ENCODE data around the gene LGR4.

Gene LGR4

DNA sequence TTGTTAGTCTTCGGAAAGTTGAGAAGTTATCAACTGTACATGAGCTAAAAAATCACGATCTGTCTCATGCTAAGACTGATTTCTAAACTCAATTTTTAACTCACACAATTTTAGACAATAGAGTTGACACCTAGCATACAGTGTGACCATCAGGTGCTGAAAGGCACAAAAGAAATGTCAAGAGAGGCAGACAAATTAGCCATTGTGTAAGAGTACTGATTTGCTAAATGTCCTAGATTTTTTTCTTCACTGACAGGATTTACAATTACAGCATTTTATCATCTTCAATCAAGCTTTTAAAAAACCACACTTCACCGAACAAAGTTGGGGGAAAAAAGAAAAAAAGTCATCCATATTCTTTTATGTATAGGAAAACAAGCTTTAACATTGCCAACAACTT, 7.0 kb downstream of the LGR4 start:
- Histone ChIP-seq H3K27me3 (ENCODE audit: control insufficient read depth, insufficient read depth, low read length) (no peaks in the 10 kb centered on the region), H3K36me3 (ENCODE audit: control insufficient read depth, insufficient read depth, low read length) (no peaks in the 10 kb centered on the region), H3K4me1 (ENCODE audit: control insufficient read depth, insufficient read depth, low read length) (peaks cover 26% of the 10 kb centered on the region), H3K4me3 (ENCODE audit: low read length) (no peak overlapping the region), H3K9ac (ENCODE audit: low read length) (no peak overlapping the region), H3K27ac (ENCODE audit: low read depth, low read length) (peak overlapping the region; percentile 21)

DNA sequence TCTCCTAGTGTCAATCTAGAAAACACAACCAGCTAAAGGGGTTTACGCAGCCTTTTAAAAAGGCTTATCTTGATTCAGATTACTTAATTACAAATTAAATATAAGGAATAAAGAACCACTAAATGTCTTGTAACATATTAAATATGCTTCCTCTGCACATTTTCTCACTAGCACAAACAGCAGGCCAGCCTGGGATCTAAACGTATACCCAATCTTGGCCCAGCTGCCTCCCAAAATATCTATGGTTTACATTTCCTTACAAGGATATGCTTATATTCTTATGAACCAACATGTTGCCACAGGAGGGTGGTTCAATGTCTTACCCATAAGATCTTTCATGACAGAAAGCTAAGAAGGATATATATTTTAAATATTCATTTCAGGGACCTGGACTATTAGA, 7.7 kb downstream of the LGR4 start:
- no peak overlapping the region for H3K4me3 ChIP-seq (ENCODE audit: low read length)
- peaks cover 24% of the 10 kb centered on the region for H3K4me1 ChIP-seq (ENCODE audit: control insufficient read depth, insufficient read depth, low read length)
- no peaks in the 10 kb centered on the region for H3K27me3 ChIP-seq (ENCODE audit: control insufficient read depth, insufficient read depth, low read length)
- no peaks in the 10 kb centered on the region for H3K36me3 ChIP-seq (ENCODE audit: control insufficient read depth, insufficient read depth, low read length)
- H3K9ac ChIP-seq (ENCODE audit: low read length) = no peak overlapping the region
- H3K27ac ChIP-seq (ENCODE audit: low read depth, low read length) = peak overlapping the region; percentile 21

DNA sequence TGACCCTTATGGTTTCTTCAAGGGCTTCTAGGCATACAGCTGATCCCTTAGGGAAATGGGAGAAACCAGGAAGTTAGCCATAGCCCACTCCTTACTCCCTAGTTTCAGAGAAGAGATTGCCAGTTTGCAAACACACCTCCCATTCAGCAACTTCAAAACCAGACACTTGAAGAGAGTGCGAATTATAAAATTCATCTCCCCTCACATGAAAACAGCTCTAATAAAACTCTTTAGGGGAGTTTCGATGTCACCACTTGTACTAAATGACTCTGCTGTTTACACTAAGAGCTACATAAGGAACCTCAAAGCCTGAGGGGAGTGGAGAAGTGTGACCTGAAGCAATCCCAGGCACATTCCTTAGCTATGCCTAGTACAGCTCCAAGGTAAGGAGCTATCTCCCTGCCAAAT, 8.3 kb downstream of the LGR4 start:
- no peak overlapping the region for H3K9ac ChIP-seq (ENCODE audit: low read length)
- H3K27ac ChIP-seq (ENCODE audit: low read depth, low read length) = peak overlapping the region; percentile 61
- H3K36me3 ChIP-seq (ENCODE audit: control insufficient read depth, insufficient read depth, low read length) = no peaks in the 10 kb centered on the region
- peaks cover 24% of the 10 kb centered on the region for H3K4me1 ChIP-seq (ENCODE audit: control insufficient read depth, insufficient read depth, low read length)
- no peaks in the 10 kb centered on the region for H3K27me3 ChIP-seq (ENCODE audit: control insufficient read depth, insufficient read depth, low read length)
- H3K4me3 ChIP-seq (ENCODE audit: low read length) = no peak overlapping the region

DNA sequence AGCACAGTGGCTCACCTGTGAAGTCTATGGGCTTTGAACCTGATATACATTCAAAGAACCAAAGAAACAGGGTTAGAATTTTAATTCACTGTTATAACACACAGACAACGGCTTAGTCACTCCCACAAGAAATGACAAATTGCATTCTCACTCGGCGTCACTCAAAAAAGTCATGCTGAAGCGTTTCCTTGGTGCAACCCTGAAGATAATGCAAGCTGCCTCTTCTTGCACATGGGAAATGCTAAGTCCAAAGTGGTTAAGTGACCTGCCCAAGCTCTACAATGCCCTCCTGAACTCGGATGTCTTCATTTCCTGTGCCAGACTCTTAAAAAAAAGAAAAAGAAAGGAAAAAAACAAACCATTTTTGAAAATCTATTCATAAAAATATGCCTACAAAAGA, 10.0 kb downstream of the LGR4 start:
- Histone ChIP-seq H3K9ac (ENCODE audit: low read length) (no peak overlapping the region), H3K27ac (ENCODE audit: low read depth, low read length) (no peak overlapping the region), H3K27me3 (ENCODE audit: control insufficient read depth, insufficient read depth, low read length) (no peaks in the 10 kb centered on the region), H3K4me3 (ENCODE audit: low read length) (no peak overlapping the region), H3K36me3 (ENCODE audit: control insufficient read depth, insufficient read depth, low read length) (no peaks in the 10 kb centered on the region), H3K4me1 (ENCODE audit: control insufficient read depth, insufficient read depth, low read length) (peaks cover 24% of the 10 kb centered on the region)

DNA sequence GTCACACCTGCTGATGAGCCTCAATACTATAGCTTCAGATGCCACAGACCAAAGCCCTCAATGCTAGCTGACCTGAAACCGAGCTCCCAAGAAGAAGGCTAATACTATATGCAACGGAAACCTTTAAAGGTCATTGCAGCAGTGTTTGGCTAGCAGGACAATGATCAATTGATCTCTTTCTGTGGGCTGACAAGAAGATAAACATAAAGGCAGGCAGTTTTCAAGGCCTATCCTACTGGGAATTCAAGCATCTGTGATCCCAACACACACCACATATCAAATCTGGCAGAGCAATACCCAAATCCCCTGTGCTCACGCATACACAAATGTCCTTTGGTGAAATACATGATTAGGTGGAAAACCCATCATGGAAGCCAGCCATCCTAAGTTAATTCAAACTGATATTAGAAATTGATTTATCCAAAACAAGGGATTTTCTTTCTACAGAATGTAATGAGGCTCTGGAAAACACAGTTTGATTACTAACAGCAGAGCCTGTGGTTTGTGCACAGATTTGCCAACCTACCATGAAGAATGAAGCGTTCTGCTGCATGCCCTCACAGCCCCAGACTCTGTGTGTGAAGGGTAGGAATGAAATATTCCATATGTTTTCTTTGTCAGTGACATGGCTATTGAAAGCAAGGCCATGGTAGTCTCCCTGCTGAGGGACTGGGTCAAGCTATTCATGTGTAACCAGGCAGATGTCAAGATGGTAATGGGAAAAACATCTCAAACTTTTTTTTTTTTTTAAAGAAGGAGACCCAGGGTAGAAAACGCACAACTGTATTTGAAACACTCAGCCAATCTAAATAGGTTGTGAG, 12.2 kb downstream of the LGR4 start:
- Histone ChIP-seq H3K27me3 (ENCODE audit: control insufficient read depth, insufficient read depth, low read length) (no peaks in the 10 kb centered on the region), H3K9ac (ENCODE audit: low read length) (no peak overlapping the region), H3K27ac (ENCODE audit: low read depth, low read length) (no peak overlapping the region), H3K4me3 (ENCODE audit: low read length) (no peak overlapping the region), H3K36me3 (ENCODE audit: control insufficient read depth, insufficient read depth, low read length) (no peaks in the 10 kb centered on the region), H3K4me1 (ENCODE audit: control insufficient read depth, insufficient read depth, low read length) (peaks cover 13% of the 10 kb centered on the region)

DNA sequence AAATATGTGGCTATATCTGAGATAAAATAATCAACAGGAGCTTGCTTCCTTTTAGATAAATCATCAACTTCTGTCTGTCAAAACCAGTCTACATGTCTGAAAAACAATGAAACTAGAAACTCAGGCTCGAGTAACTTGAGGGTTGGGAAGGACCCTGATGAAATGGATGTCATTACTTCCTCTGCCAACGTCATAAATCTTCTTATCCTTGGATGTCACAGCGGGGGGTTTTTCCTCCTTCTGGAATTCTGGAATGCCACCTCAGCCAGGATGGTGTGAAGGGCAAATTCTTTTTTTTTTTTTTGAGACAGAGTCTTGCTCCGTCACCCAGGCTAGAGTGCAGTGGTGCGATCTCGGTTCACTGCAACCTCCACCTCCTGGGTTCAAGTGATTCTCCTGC, 13.4 kb downstream of the LGR4 start:
- Histone ChIP-seq H3K27ac (ENCODE audit: low read depth, low read length) (no peak overlapping the region), H3K4me1 (ENCODE audit: control insufficient read depth, insufficient read depth, low read length) (peaks cover 9% of the 10 kb centered on the region), H3K36me3 (ENCODE audit: control insufficient read depth, insufficient read depth, low read length) (no peaks in the 10 kb centered on the region), H3K9ac (ENCODE audit: low read length) (no peak overlapping the region), H3K4me3 (ENCODE audit: low read length) (no peak overlapping the region), H3K27me3 (ENCODE audit: control insufficient read depth, insufficient read depth, low read length) (no peaks in the 10 kb centered on the region)

DNA sequence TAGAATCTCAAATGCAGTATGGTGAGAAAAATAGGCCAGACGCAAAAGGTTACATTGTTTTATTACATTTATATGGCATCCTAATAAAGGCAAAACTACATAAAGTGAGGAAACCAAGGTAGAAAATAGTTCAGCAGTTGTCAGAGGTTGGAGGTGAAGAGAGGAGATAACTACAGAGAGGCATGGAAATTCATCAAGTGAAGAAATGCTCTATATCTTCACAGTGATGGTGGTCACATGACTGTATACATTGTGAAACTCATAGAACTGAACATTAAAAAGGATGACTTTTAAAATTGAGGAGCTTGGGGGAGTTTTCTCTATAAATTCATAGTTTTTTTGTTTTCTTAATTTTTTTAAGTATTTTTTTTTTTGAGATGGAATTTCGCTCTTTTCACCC, 14.4 kb downstream of the LGR4 start:
- no peak overlapping the region for H3K9ac ChIP-seq (ENCODE audit: low read length)
- H3K27ac ChIP-seq (ENCODE audit: low read depth, low read length) = no peak overlapping the region
- no peak overlapping the region for H3K4me3 ChIP-seq (ENCODE audit: low read length)
- no peaks in the 10 kb centered on the region for H3K36me3 ChIP-seq (ENCODE audit: control insufficient read depth, insufficient read depth, low read length)
- H3K27me3 ChIP-seq (ENCODE audit: control insufficient read depth, insufficient read depth, low read length) = no peaks in the 10 kb centered on the region
- H3K4me1 ChIP-seq (ENCODE audit: control insufficient read depth, insufficient read depth, low read length) = peaks cover 3% of the 10 kb centered on the region

DNA sequence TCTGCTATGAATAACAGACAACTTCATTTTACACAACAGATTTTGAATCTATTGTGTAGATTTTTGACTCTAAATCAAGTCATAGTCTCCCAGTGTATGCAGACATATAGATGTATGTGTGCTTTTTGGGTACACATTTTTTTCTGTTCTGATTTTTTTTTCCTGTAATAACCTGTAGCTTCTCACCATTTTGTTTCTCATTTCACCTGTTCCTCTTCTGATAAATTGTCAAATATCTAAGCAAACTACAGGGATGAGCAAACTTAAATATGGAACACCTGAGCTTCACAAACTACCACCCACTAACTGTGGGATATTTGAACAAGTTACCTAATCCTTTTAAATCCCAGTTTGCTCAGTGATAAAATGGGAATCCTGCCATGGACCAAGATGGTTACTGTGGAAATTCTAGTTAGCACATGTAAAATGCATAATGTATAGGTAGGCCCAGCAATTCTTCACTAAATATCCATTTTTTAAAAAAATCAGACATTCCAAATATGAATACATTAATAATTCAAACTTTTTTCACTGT, 15.7 kb downstream of the LGR4 start:
- H3K4me3 ChIP-seq (ENCODE audit: low read length) = no peak overlapping the region
- H3K27ac ChIP-seq (ENCODE audit: low read depth, low read length) = no peak overlapping the region
- no peaks in the 10 kb centered on the region for H3K27me3 ChIP-seq (ENCODE audit: control insufficient read depth, insufficient read depth, low read length)
- H3K36me3 ChIP-seq (ENCODE audit: control insufficient read depth, insufficient read depth, low read length) = no peaks in the 10 kb centered on the region
- no peak overlapping the region for H3K9ac ChIP-seq (ENCODE audit: low read length)
- peaks cover 3% of the 10 kb centered on the region for H3K4me1 ChIP-seq (ENCODE audit: control insufficient read depth, insufficient read depth, low read length)

DNA sequence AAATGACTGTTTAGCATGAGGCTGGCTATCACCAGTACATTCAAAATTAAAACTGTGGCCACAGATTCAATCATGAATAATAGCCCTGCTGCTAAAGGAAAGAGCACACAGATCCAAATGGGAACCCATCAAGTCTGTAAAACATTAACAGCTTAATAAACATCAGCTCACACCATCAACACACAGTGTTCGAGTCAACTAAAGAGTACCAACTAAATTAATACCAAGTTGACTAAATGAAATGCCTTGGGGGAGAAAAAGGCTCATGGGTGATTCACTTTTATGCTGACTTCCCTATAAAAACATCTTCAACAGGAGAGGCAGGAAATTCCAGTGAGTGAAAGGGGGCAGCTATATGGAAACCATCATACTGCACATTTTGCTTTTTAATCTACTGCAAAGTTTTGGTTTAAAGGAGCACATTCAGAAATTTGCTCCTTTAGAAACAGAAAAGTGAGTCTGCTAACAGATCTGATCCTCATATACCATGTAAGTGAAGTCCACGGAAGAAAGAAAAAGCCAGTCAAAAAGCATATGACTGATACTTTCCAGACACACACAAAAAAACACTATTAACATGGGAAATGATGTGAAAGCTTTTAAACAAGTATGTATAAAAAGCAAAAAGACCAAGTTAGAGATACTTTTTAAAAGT, 16.3 kb downstream of the LGR4 start:
- no peaks in the 10 kb centered on the region for H3K27me3 ChIP-seq (ENCODE audit: control insufficient read depth, insufficient read depth, low read length)
- H3K4me1 ChIP-seq (ENCODE audit: control insufficient read depth, insufficient read depth, low read length) = peaks cover 3% of the 10 kb centered on the region
- H3K9ac ChIP-seq (ENCODE audit: low read length) = no peak overlapping the region
- no peak overlapping the region for H3K27ac ChIP-seq (ENCODE audit: low read depth, low read length)
- H3K4me3 ChIP-seq (ENCODE audit: low read length) = no peak overlapping the region
- no peaks in the 10 kb centered on the region for H3K36me3 ChIP-seq (ENCODE audit: control insufficient read depth, insufficient read depth, low read length)

DNA sequence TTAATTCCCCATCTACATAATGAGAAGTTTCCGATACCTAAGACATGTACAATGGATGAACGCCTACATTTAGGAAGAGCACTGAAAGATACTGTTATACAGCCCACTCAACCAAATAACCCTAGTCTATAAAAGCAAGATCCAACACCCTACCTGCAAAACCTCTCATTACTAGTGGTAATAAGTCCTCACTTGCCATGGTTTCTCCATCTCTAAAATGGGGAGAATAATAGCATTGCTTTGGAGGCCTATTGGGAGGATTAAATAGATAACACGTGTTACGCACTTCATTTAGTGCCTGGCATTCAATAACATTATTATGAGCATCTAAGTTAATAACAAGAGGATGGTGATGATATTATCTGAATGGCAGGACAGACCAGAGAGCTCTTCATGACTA, 16.9 kb downstream of the LGR4 start:
- Histone ChIP-seq H3K4me1 (ENCODE audit: control insufficient read depth, insufficient read depth, low read length) (peaks cover 3% of the 10 kb centered on the region), H3K27ac (ENCODE audit: low read depth, low read length) (no peak overlapping the region), H3K4me3 (ENCODE audit: low read length) (no peak overlapping the region)

DNA sequence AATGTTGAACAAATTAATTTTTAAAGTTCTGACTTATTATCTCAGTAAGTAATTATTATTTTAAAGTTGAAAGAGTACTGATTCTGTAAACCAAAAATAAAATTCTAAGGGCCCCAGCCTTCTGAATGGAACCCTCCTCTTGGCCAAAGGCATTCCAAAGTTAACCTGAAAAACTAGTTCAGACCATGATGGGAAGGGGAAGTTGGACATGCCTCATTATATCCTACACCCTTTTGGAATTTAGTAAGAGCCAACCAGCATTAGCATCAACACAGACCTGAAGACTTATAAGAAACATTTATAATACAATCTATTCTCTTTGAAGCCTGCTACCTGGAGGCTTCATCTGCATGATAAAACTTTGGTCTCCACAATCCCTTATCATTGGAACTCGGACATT, 18.9 kb downstream of the LGR4 start:
- H3K4me3 ChIP-seq (ENCODE audit: low read length) = no peak overlapping the region
- no peak overlapping the region for H3K9ac ChIP-seq (ENCODE audit: low read length)
- no peaks in the 10 kb centered on the region for H3K27me3 ChIP-seq (ENCODE audit: control insufficient read depth, insufficient read depth, low read length)
- H3K27ac ChIP-seq (ENCODE audit: low read depth, low read length) = no peak overlapping the region
- H3K4me1 ChIP-seq (ENCODE audit: control insufficient read depth, insufficient read depth, low read length) = no peaks in the 10 kb centered on the region
- H3K36me3 ChIP-seq (ENCODE audit: control insufficient read depth, insufficient read depth, low read length) = no peaks in the 10 kb centered on the region

More for the DNA sequence above, 16.9 kb downstream of the LGR4 start:
- no peaks in the 10 kb centered on the region for H3K36me3 ChIP-seq (ENCODE audit: control insufficient read depth, insufficient read depth, low read length)
- H3K9ac ChIP-seq (ENCODE audit: low read length) = no peak overlapping the region
- no peaks in the 10 kb centered on the region for H3K27me3 ChIP-seq (ENCODE audit: control insufficient read depth, insufficient read depth, low read length)

DNA sequence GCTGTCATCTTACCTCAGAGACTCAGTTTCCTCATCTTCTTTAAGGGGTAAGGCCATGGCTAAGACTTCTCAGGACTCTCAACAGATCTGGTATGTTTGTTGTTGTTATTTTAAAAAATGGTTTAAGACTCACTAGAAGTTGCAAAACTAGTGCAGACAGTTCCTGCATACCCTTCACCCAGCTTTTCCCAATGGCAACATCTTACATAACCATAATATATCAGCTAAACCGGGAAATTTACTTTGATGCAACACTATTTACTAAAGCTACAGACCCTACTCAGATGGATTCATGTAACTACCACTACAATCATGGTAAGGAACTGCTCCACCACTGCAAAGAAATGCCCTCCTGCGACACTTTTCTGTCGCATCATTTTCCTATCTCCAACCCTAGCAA, 20.4 kb downstream of the LGR4 start:
- Histone ChIP-seq H3K9ac (ENCODE audit: low read length) (no peak overlapping the region), H3K27ac (ENCODE audit: low read depth, low read length) (no peak overlapping the region), H3K4me3 (ENCODE audit: low read length) (no peak overlapping the region), H3K36me3 (ENCODE audit: control insufficient read depth, insufficient read depth, low read length) (no peaks in the 10 kb centered on the region), H3K27me3 (ENCODE audit: control insufficient read depth, insufficient read depth, low read length) (no peaks in the 10 kb centered on the region), H3K4me1 (ENCODE audit: control insufficient read depth, insufficient read depth, low read length) (no peaks in the 10 kb centered on the region)

Data from rectal smooth muscle tissue (tissue), 1 donor.